Esophagus mucosa (tissue), 1 donor: ENCODE results near the gene JCAD. TPM values are rescaled to one million over a fixed set of nuclear protein-coding genes. Genes with fewer than 3 reads are reported as not detected.
"Not testable (repeated sequence)": the region's sequence is repeated elsewhere in the genome, so short reads cannot be mapped to it uniquely, and the experiment has no call there.

Source experiments
- ATAC-seq: fragments of 200-7000 bp; cut with Tn5 transposase; one replicate; pipeline ENCODE4 v1.9.1; 2020
- total RNA-seq: library from RNA; stranded (reverse); gene quantifications from one replicate; pipeline ENCODE4 v1.2.4, GENCODE V29; 2023
- donor health status: DM: yes; HTN: yes; CAD: no.

JCAD gene
- total RNA-seq, 1 donor from 2014 or later: 2.3 TPM

DNA sequence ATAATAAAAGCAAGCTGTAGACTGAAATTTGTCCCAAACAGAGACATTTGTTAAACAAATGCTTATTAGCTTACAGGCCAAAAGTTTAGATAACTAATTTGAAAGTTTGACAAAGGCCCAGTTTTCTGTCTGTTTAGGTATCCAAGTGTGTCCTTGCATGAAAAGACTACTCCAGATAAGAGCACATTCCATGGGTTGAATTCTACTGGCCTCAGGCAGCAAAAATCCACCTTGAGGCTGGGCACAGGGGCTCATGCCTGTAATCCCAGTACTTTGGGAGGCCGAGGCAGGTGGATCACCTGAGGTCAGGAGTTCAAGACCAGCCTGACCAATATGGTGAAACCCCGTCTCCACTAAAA, 80.0 kb downstream of the JCAD start:
- not testable (repeated sequence) for ATAC-seq

- no peak for ATAC-seq
Measured at GRCh38 chr10:29977171-29977570, 82.2 kb downstream of the JCAD start.

- no peak for ATAC-seq
Measured at GRCh38 chr10:29976134-29976533, 83.3 kb downstream of the JCAD start.

DNA sequence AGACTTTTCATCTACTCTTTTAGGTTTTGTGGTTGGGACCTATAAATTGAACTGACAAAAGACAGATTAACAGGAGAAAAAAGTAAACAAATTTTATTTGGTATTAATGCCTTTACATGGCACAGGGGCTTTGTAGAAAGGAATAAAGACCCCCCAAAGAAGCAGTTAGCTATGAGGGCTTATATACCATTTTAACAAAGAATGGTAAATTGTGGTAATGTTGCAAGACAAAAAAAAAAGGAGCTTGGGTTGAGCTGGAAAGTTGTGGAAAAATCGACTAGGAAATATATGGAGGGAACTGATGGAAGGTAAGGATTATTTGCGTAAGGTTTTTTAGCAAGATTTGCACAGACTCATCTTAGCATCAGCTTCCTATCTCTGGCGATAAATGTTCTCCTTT, 84.6 kb downstream of the JCAD start:
- ATAC-seq: no peak

DNA sequence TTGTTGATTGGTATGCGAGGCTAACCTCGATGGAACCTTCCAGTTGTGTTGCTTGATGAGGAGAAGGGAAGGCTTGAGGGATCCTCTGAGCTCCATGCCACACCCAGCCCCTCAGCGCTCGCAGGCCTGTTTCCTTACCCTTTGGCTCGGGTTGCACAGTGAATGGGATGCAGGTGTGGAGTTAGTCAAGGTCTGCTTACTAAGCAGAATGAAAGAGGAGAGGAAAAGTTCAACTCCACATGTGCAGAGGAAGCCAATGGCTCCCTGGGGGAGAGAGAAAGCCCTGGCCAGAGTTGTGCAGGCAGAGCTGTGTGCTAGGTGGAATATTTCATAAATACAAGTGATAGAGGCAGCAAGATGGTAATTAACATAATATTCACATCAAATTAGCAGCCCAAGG, 85.5 kb downstream of the JCAD start:
- no peak for ATAC-seq

GRCh38 chr10:29970576-29970975, 88.8 kb downstream of the JCAD start:
- no peak for ATAC-seq

- ATAC-seq: no peak
Measured at GRCh38 chr10:29970012-29970396, 89.4 kb downstream of the JCAD start.

- no peak for ATAC-seq
Measured at GRCh38 chr10:29969255-29970011, 90.0 kb downstream of the JCAD start.

GRCh38 chr10:29968585-29968984, 90.8 kb downstream of the JCAD start:
- ATAC-seq: no peak

DNA sequence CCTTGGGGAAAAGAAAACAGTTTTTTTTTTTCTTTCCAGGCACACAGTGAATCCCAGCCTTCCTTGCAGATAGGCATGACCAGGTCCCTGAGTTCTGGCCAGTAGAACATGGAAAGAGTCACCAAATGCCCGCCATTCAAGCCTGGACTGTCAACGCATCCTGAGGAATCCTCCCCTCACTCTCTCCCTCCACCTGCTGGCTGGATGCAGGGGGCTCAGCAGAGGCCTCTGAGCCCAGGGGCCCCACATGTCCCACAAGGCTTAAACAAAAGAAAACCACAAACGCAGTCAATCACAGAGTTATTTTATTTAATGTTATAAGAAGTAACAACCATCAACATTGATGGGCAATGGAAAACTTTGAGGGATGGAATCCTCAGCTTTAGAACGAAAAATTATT, 93.1 kb downstream of the JCAD start:
- no peak for ATAC-seq
